HEK293 (cell line): ENCODE measurements around the gene SMC6.

Source experiments
- CTCF ChIA-PET: fragments of 350-600 bp; formaldehyde crosslinking; extraction: SDS; loops from one replicate; lab custom pipeline; 2021; ENCODE audit warnings: antibody characterized with exemption; lab: Yijun Ruan, JAX
- POLR2A ChIA-PET: fragments of 300-600 bp; formaldehyde crosslinking; extraction: SDS; loops from one replicate; lab custom pipeline; 2020; ENCODE audit warnings: antibody characterized with exemption, inconsistent platforms; lab: Yijun Ruan, JAX
- H3K27ac ChIP-seq: fragments of 200-500 bp; sonication (Bioruptor generic); 2 replicates; pipeline ENCODE4 v1.5.1; 2014; ENCODE audit warnings: low read depth, low read length, control low read depth, inconsistent platforms; ENCODE audit errors: extremely low read depth
- H3K36me3 ChIP-seq, 2 experiments: fragments of 200-500 bp in 1 of 2; sonication (Bioruptor generic) in 1 of 2; 1 replicate in 1 of 2; 2 replicates in 1 of 2; pipeline ENCODE4 v1.5.1; 2014 to 2017; ENCODE audit warnings: inconsistent platforms in 2 of 2, low read length in 2 of 2; ENCODE audit not compliant: control insufficient read depth in 2 of 2, insufficient read depth in 1 of 2
- H3K4me1 ChIP-seq: fragments of 200-500 bp; sonication (Bioruptor generic); 2 replicates; pipeline ENCODE4 v1.5.1; 2014; ENCODE audit warnings: mild to moderate bottlenecking, low read length, inconsistent platforms; ENCODE audit not compliant: control insufficient read depth, insufficient read depth
- H3K4me3 ChIP-seq: 2 replicates; pipeline ENCODE4 v1.5.1; 2011; ENCODE audit warnings: low read depth, mild to moderate bottlenecking, control low read depth, low read length, moderate library complexity
- H3K9me3 ChIP-seq: fragments of 200-500 bp; sonication (Bioruptor generic); 2 replicates; pipeline ENCODE4 v1.5.1; 2014; ENCODE audit warnings: low read depth, low read length, inconsistent platforms; ENCODE audit not compliant: control insufficient read depth, insufficient read depth
- AEBP2 ChIP-seq: fragments of 450-650 bp; formaldehyde crosslinking; IDR thresholded peaks from 2 replicates; pipeline ENCODE4 v1.5.1; 2016; ENCODE audit warnings: missing biosample characterization, missing genetic modification characterization, borderline replicate concordance
- EGR2 ChIP-seq: fragments of 450-650 bp; formaldehyde crosslinking; IDR thresholded peaks from 2 replicates; pipeline ENCODE4 v1.5.1; 2016; ENCODE audit warnings: low read depth, missing biosample characterization, missing genetic modification characterization
- GLI2 ChIP-seq: fragments of 450-650 bp; formaldehyde crosslinking; IDR thresholded peaks from 2 replicates; pipeline ENCODE4; 2017; ENCODE audit warnings: missing biosample characterization, missing genetic modification characterization, low read depth, borderline replicate concordance
- HOXD13 ChIP-seq: sonication (generic); formaldehyde crosslinking; IDR thresholded peaks from 2 replicates; pipeline ENCODE4 v1.8.0; 2022; ENCODE audit warnings: missing genetic modification reagents, borderline replicate concordance
- KLF10 ChIP-seq: fragments of 450-650 bp; IDR thresholded peaks from 2 replicates; pipeline ENCODE4 v1.5.1; 2018; ENCODE audit warnings: missing biosample characterization, mild to moderate bottlenecking, missing genetic modification characterization
- KLF16 ChIP-seq: fragments of 450-650 bp; formaldehyde crosslinking; IDR thresholded peaks from 2 replicates; pipeline ENCODE4 v1.5.1; 2017; ENCODE audit warnings: missing biosample characterization, missing genetic modification characterization
- OSR2 ChIP-seq: fragments of 450-650 bp; formaldehyde crosslinking; IDR thresholded peaks from 2 replicates; pipeline ENCODE4 v1.5.1; 2016; ENCODE audit warnings: missing biosample characterization, missing genetic modification characterization
- SCRT2 ChIP-seq: fragments of 450-650 bp; formaldehyde crosslinking; IDR thresholded peaks from 2 replicates; pipeline ENCODE4 v1.5.1; 2016; ENCODE audit warnings: missing biosample characterization, missing genetic modification characterization
- TRIM28 ChIP-seq: IDR thresholded peaks from 2 replicates; pipeline ENCODE4 v1.6.1; 2011; ENCODE audit warnings: low read length, control low read depth, borderline replicate concordance
- ZBTB17 ChIP-seq: fragments of 450-650 bp; formaldehyde crosslinking; IDR thresholded peaks from 2 replicates; pipeline ENCODE4 v1.5.1; 2016; ENCODE audit warnings: missing biosample characterization, missing genetic modification characterization
- ZBTB20 ChIP-seq: fragments of 450-650 bp; formaldehyde crosslinking; IDR thresholded peaks from 2 replicates; pipeline ENCODE4 v1.5.1; 2016; ENCODE audit warnings: missing biosample characterization, missing genetic modification characterization
- ZNF112 ChIP-seq: fragments of 450-650 bp; formaldehyde crosslinking; IDR thresholded peaks from 2 replicates; pipeline ENCODE4 v1.5.0; 2017; ENCODE audit warnings: missing biosample characterization, missing genetic modification characterization
- ZNF114 ChIP-seq: fragments of 450-650 bp; formaldehyde crosslinking; IDR thresholded peaks from 2 replicates; pipeline ENCODE4 v1.5.0; 2017; ENCODE audit warnings: missing biosample characterization, missing genetic modification characterization
- ZNF169 ChIP-seq: fragments of 450-650 bp; formaldehyde crosslinking; IDR thresholded peaks from 2 replicates; pipeline ENCODE4 v1.5.1; 2016; ENCODE audit warnings: missing biosample characterization, missing genetic modification characterization
- ZNF19 ChIP-seq: fragments of 450-650 bp; formaldehyde crosslinking; IDR thresholded peaks from 2 replicates; pipeline ENCODE4; 2016; ENCODE audit warnings: missing biosample characterization, missing genetic modification characterization, low read depth
- ZNF2 ChIP-seq: fragments of 450-650 bp; formaldehyde crosslinking; IDR thresholded peaks from 2 replicates; pipeline ENCODE4 v1.5.1; 2016; ENCODE audit warnings: missing biosample characterization, missing genetic modification characterization
- ZNF394 ChIP-seq: fragments of 450-650 bp; formaldehyde crosslinking; IDR thresholded peaks from 2 replicates; pipeline ENCODE4 v1.5.1; 2016; ENCODE audit warnings: missing biosample characterization, missing genetic modification characterization, mild to moderate bottlenecking, moderate library complexity, borderline replicate concordance
- ZNF514 ChIP-seq: fragments of 450-650 bp; formaldehyde crosslinking; IDR thresholded peaks from 2 replicates; pipeline ENCODE4 v1.5.1; 2016; ENCODE audit warnings: missing biosample characterization, missing genetic modification characterization
- ZNF518A ChIP-seq: fragments of 450-650 bp; formaldehyde crosslinking; conservative IDR thresholded peaks from 2 replicates; pipeline ENCODE4 v1.5.1; 2016; ENCODE audit warnings: low read depth, missing biosample characterization, missing genetic modification characterization
- ZNF558 ChIP-seq: fragments of 450-650 bp; formaldehyde crosslinking; IDR thresholded peaks from 2 replicates; pipeline ENCODE4 v1.5.1; 2016; ENCODE audit warnings: missing biosample characterization, missing genetic modification characterization
- ZNF639 ChIP-seq: fragments of 450-650 bp; formaldehyde crosslinking; IDR thresholded peaks from 2 replicates; pipeline ENCODE4 v1.5.1; 2016; ENCODE audit warnings: missing biosample characterization, missing genetic modification characterization
- ZNF654 ChIP-seq: fragments of 450-650 bp; formaldehyde crosslinking; IDR thresholded peaks from 2 replicates; pipeline ENCODE4 v1.5.1; 2016; ENCODE audit warnings: low read depth, missing biosample characterization, missing genetic modification characterization
- ZNF660 ChIP-seq: fragments of 450-650 bp; IDR thresholded peaks from 2 replicates; pipeline ENCODE4 v1.5.1; 2018; ENCODE audit warnings: missing biosample characterization, mild to moderate bottlenecking, missing genetic modification characterization
- ZNF677 ChIP-seq: fragments of 450-650 bp; IDR thresholded peaks from 2 replicates; pipeline ENCODE4 v1.5.0; 2018; ENCODE audit warnings: missing biosample characterization, mild to moderate bottlenecking, missing genetic modification characterization, moderate library complexity
- ZNF704 ChIP-seq: fragments of 450-650 bp; formaldehyde crosslinking; IDR thresholded peaks from 2 replicates; pipeline ENCODE4 v1.5.1; 2016; ENCODE audit warnings: missing biosample characterization, missing genetic modification characterization
- ZNF830 ChIP-seq: fragments of 450-650 bp; IDR thresholded peaks from 2 replicates; pipeline ENCODE4 v1.5.0; 2018; ENCODE audit warnings: missing biosample characterization, missing genetic modification characterization, low read depth, mild to moderate bottlenecking, moderate library complexity
- ZSCAN18 ChIP-seq: fragments of 450-650 bp; formaldehyde crosslinking; IDR thresholded peaks from 2 replicates; pipeline ENCODE4 v1.5.1; 2016; ENCODE audit warnings: missing biosample characterization, missing genetic modification characterization

The SMC6 gene

GRCh38 chr2:17646081-17646554 lies 107.5 kb downstream of the SMC6 start (continued):
- TF ChIP-seq KLF10 (tag by site-specific recombination): no peak
- 0 out of 2 replicates have a peak, but pooled peaks have one; percentile 16 for TF ChIP-seq ZNF558
- TF ChIP-seq ZNF19 (tag by site-specific recombination): no peak
- TF ChIP-seq ZNF2: 0 out of 2 replicates have a peak, but pooled peaks have one; percentile 50
- peak; percentile 34; the same call in 1 of the 2 replicates for TF ChIP-seq ZBTB17 (tag by site-specific recombination)
- TF ChIP-seq ZNF514 (tag by site-specific recombination): no peak
- TF ChIP-seq SCRT2 (tag by site-specific recombination): no peak
- TF ChIP-seq OSR2 (tag by site-specific recombination): no peak
- no peak for TF ChIP-seq ZNF677 (tag by site-specific recombination)
- peak; percentile 57; the same call in 1 of the 2 replicates for TF ChIP-seq ZNF660 (tag by site-specific recombination)
- no peak for TF ChIP-seq ZNF394
- TF ChIP-seq ZNF654 (tag by site-specific recombination): peak; percentile 53
- TF ChIP-seq ZNF518A (tag by site-specific recombination): peak; percentile 66
- TF ChIP-seq ZNF639 (tag by site-specific recombination): no peak

- ChIA-PET POLR2A (no interaction called here), CTCF (interaction anchor here (0.6 to 3.5 kb wide), 25 partner anchors 9 to 1032 kb away, joined by 3 to 43 read pairs (median 3); no protein-coding TSS in a partner anchor)
- Histone ChIP-seq H3K4me1 (peaks cover 5% of the 10 kb centered on the region), H3K4me3 (no peak overlapping the region), H3K36me3 (no peaks in the 10 kb centered on the region), H3K27ac (no peak overlapping the region), H3K9me3 (no peaks in the 10 kb centered on the region)
- TF ChIP-seq EGR2 (tag by site-specific recombination) (no peak), GLI2 (no peak), ZNF830 (tag by site-specific recombination) (no peak), ZSCAN18 (no peak), ZNF169 (tag by site-specific recombination) (no peak), KLF16 (tag by site-specific recombination) (no peak), TRIM28 (no peak), ZNF114 (tag by site-specific recombination) (no peak), ZNF112 (tag by site-specific recombination) (no peak), AEBP2 (tag by site-specific recombination) (no peak), ZNF704 (tag by site-specific recombination) (no peak), HOXD13 (CRISPR knock-in tag) (no peak), ZBTB20 (tag by site-specific recombination) (no peak)
Observed at GRCh38 chr2:17644997-17645720, 108.5 kb downstream of the SMC6 start.
